ENCODE data around the gene BUD23.

DNA sequence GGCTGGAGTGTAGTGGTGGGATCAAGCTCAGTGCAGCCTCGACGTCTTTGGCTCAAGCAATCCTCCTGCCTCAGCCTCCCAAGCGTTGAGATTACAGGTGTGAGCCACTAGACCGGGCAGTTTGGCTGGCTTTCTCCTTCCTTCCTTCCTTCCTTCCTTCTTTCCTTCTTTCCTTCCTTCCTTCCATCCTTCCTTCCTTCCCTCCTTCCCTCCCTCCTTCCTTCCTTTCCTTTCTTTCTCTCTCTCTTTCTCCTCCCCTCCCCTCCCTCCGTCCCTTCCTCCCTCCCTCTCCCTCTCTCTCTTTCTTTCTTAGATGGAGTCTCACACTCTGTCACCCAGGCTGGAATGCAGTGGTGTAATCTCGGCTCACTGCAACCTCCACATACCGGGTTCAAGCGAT is 23.4 kb upstream of the BUD23 start:
- TF ChIP-seq CTCF (IDR thresholded peaks at IDR 0.05 in 8 of 11, conservative IDR thresholded peaks at IDR 0.05 in 3 of 11) (no peak), POLR2A (IDR thresholded peaks at IDR 0.05) (no peak)

All from spleen (tissue), 7 donors.